ENCODE results near the gene DPY19L3.
"Not testable (repeated sequence)": the region's sequence is repeated elsewhere in the genome, so short reads cannot be mapped to it uniquely, and the experiment has no call there.

The DPY19L3 gene

GRCh38 chr19:32405431-32406160 lies at the start of gene DPY19L3:
Gene DPY19L3 (plus strand): TSS chr19:32405770. CDS start chr19:32408254, 2,484 bp downstream.
- DNase-seq: peak; percentile 92

- DNase-seq: no peak
Measured at GRCh38 chr19:32357720-32358119, 47.9 kb upstream of the DPY19L3 start.

- no peak for DNase-seq
Measured at GRCh38 chr19:32358321-32358720, 47.2 kb upstream of the DPY19L3 start.

GRCh38 chr19:32359581-32359980 lies 46.0 kb upstream of the DPY19L3 start:
- no peak for DNase-seq

GRCh38 chr19:32361574-32362317 lies 43.8 kb upstream of the DPY19L3 start:
- DNase-seq: no peak

GRCh38 chr19:32362318-32362691 lies 43.3 kb upstream of the DPY19L3 start:
- no peak for DNase-seq

- DNase-seq: no peak
Measured at GRCh38 chr19:32363175-32363574, 42.4 kb upstream of the DPY19L3 start.

GRCh38 chr19:32363632-32364031 lies 41.9 kb upstream of the DPY19L3 start:
- no peak for DNase-seq

- DNase-seq: no peak
Measured at GRCh38 chr19:32364040-32364439, 41.5 kb upstream of the DPY19L3 start.

- DNase-seq: no peak
Measured at GRCh38 chr19:32367063-32367462, 38.5 kb upstream of the DPY19L3 start.

GRCh38 chr19:32367948-32368536 lies 37.5 kb upstream of the DPY19L3 start:
- no peak for DNase-seq

- no peak for DNase-seq
Measured at GRCh38 chr19:32368787-32369186, 36.8 kb upstream of the DPY19L3 start.

- no peak for DNase-seq
Measured at GRCh38 chr19:32372726-32373517, 32.6 kb upstream of the DPY19L3 start.

- DNase-seq: no peak
Measured at GRCh38 chr19:32373585-32374295, 31.8 kb upstream of the DPY19L3 start.

- DNase-seq: not testable (repeated sequence)
Measured at GRCh38 chr19:32374362-32374761, 31.2 kb upstream of the DPY19L3 start.

- DNase-seq: not testable (repeated sequence)
Measured at GRCh38 chr19:32377088-32377487, 28.5 kb upstream of the DPY19L3 start.

- DNase-seq: no peak
Measured at GRCh38 chr19:32380269-32380668, 25.3 kb upstream of the DPY19L3 start.

GRCh38 chr19:32387701-32388392 lies 17.7 kb upstream of the DPY19L3 start:
- DNase-seq: no peak

- no peak for DNase-seq
Measured at GRCh38 chr19:32388393-32388855, 17.1 kb upstream of the DPY19L3 start.

- DNase-seq: no peak
Measured at GRCh38 chr19:32392901-32393300, 12.7 kb upstream of the DPY19L3 start.

- no peak for DNase-seq
Measured at GRCh38 chr19:32396046-32396652, 9.4 kb upstream of the DPY19L3 start.
